ENCODE data around the gene MAN2A1. TPM values are rescaled to one million over a fixed set of nuclear protein-coding genes. Genes with fewer than 3 reads are reported as not detected.

MAN2A1 gene
- polyA plus RNA-seq, 1 donor (not counting 4 experiments of a cell fraction or from before 2014, with no cell fraction given) = 63.8 TPM

DNA sequence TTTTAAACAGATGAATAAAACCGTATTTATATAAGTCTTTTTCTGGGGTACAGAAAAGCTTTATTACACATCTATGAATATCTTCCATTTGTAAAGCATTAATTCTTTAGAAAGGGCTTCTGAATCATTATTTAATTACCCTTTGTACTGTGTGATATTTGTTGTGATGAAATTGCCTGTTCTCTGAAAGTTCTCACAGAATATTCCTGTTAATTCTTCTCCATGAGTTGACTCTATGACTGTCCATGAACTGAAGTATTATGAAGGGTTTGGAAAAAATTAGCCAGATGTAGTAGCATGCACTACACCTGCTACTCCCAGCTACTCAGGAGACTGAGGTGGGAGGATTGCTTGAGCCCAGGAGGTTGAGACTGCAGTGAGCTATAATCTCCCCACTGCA is 127.0 kb downstream of the MAN2A1 start:
- no peak overlapping the region for H3K9ac ChIP-seq (ENCODE audit: control insufficient read depth, extremely low read depth, insufficient read depth, low read length)
- dilution Hi-C loops (cut with MboI; ENCODE audit: extremely low pct_ligation_motif_present, low sequenced_read_pairs) = no loop called here
- no peaks in the 10 kb centered on the region for H3K4me1 ChIP-seq (ENCODE audit: control insufficient read depth, extremely low read depth, insufficient read depth, low read length)
- H2AFZ ChIP-seq (ENCODE audit: control insufficient read depth, low read length) = no peak overlapping the region
- TF ChIP-seq EZH2 (IDR thresholded peaks at IDR 0.05; ENCODE audit: low read length) = no peak
- TF ChIP-seq, protein P1, sequence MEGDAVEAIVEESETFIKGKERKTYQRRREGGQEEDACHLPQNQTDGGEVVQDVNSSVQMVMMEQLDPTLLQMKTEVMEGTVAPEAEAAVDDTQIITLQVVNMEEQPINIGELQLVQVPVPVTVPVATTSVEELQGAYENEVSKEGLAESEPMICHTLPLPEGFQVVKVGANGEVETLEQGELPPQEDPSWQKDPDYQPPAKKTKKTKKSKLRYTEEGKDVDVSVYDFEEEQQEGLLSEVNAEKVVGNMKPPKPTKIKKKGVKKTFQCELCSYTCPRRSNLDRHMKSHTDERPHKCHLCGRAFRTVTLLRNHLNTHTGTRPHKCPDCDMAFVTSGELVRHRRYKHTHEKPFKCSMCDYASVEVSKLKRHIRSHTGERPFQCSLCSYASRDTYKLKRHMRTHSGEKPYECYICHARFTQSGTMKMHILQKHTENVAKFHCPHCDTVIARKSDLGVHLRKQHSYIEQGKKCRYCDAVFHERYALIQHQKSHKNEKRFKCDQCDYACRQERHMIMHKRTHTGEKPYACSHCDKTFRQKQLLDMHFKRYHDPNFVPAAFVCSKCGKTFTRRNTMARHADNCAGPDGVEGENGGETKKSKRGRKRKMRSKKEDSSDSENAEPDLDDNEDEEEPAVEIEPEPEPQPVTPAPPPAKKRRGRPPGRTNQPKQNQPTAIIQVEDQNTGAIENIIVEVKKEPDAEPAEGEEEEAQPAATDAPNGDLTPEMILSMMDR (optimal IDR thresholded peaks at IDR 0.05 in 1 of 3, IDR thresholded peaks at IDR 0.05 in 1 of 3, conservative IDR thresholded peaks at IDR 0.05 in 1 of 3; ENCODE audit: extremely low read depth in 1 of 3, insufficient read depth in 2 of 3, low read length in 3 of 3) = no peak
- no peaks in the 10 kb centered on the region for H3K79me2 ChIP-seq (ENCODE audit: control insufficient read depth, insufficient read depth, low read length)
- H3K4me2 ChIP-seq (ENCODE audit: control insufficient read depth, extremely low read depth, insufficient read depth, low read depth, low read length) = no peak overlapping the region
- no peak overlapping the region for H3K27ac ChIP-seq (ENCODE audit: control insufficient read depth, insufficient read depth, low read length)
- DNase-seq (ENCODE audit: low read depth, low spot score) = no peak
- no peaks in the 10 kb centered on the region for H3K9me1 ChIP-seq (ENCODE audit: control insufficient read depth, extremely low read depth, insufficient read depth, low read length)
- H4K20me1 ChIP-seq (ENCODE audit: control insufficient read depth, extremely low read depth, insufficient read depth, low read length) = no peaks in the 10 kb centered on the region
- no peak for FAIRE-seq
- no peak overlapping the region for H3K4me3 ChIP-seq (ENCODE audit: control insufficient read depth in 2 of 3, extremely low read depth in 1 of 3, insufficient read depth in 2 of 3, low read depth in 1 of 3, low read length in 3 of 3)
- H3K36me3 ChIP-seq (ENCODE audit: control insufficient read depth in 2 of 2, extremely low read depth in 1 of 2, insufficient read depth in 2 of 2, low read length in 2 of 2) = peaks cover 0 to 3% of the 10 kb centered on the region in 2 experiments
- H3K9me3 ChIP-seq (ENCODE audit: control insufficient read depth, low read depth, low read length) = no peaks in the 10 kb centered on the region
- no peaks in the 10 kb centered on the region for H3K27me3 ChIP-seq (ENCODE audit: control insufficient read depth, extremely low read depth, insufficient read depth, low read length)

DNA sequence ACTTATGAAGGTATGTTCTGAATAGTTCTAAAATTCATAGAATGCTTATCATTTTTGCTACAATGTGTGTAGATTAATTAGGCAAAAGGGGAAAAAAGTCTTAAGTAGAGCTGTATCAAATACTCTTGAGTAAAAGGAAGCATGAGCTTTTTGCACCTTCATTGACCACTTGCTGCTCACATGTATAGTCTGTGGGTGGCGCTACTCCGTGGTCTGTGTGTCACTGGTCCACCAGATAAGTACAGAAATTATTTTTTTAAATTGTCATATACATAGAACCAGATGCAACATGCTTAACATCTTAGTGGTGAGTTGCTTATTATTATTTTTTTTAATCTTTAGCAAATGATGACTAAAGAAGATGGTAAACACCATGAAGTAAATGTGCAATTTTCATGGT is 130.2 kb downstream of the MAN2A1 start:
- Histone ChIP-seq H3K4me2 (ENCODE audit: control insufficient read depth, extremely low read depth, insufficient read depth, low read depth, low read length) (no peak overlapping the region), H3K4me3 (ENCODE audit: control insufficient read depth in 2 of 3, extremely low read depth in 1 of 3, insufficient read depth in 2 of 3, low read depth in 1 of 3, low read length in 3 of 3) (no peak overlapping the region), H4K20me1 (ENCODE audit: control insufficient read depth, extremely low read depth, insufficient read depth, low read length) (no peaks in the 10 kb centered on the region), H3K27ac (ENCODE audit: control insufficient read depth, insufficient read depth, low read length) (no peak overlapping the region), H3K79me2 (ENCODE audit: control insufficient read depth, insufficient read depth, low read length) (no peaks in the 10 kb centered on the region), H3K36me3 (ENCODE audit: control insufficient read depth in 2 of 2, extremely low read depth in 1 of 2, insufficient read depth in 2 of 2, low read length in 2 of 2) (peaks cover 0 to 3% of the 10 kb centered on the region in 2 experiments), H3K27me3 (ENCODE audit: control insufficient read depth, extremely low read depth, insufficient read depth, low read length) (no peaks in the 10 kb centered on the region), H3K9ac (ENCODE audit: control insufficient read depth, extremely low read depth, insufficient read depth, low read length) (no peak overlapping the region), H3K9me3 (ENCODE audit: control insufficient read depth, low read depth, low read length) (no peaks in the 10 kb centered on the region), H3K9me1 (ENCODE audit: control insufficient read depth, extremely low read depth, insufficient read depth, low read length) (no peaks in the 10 kb centered on the region), H3K4me1 (ENCODE audit: control insufficient read depth, extremely low read depth, insufficient read depth, low read length) (peaks cover 2% of the 10 kb centered on the region), H2AFZ (ENCODE audit: control insufficient read depth, low read length) (no peak overlapping the region)
- TF ChIP-seq EZH2 (IDR thresholded peaks at IDR 0.05; ENCODE audit: low read length) = no peak
- TF ChIP-seq, protein P1 (optimal IDR thresholded peaks at IDR 0.05 in 1 of 3, IDR thresholded peaks at IDR 0.05 in 1 of 3, conservative IDR thresholded peaks at IDR 0.05 in 1 of 3; ENCODE audit: extremely low read depth in 1 of 3, insufficient read depth in 2 of 3, low read length in 3 of 3) = peak in 1 of 3 experiments; percentile 31
- DNase-seq (ENCODE audit: low read depth, low spot score) (no peak), FAIRE-seq (no peak)
- dilution Hi-C loops (cut with MboI; ENCODE audit: extremely low pct_ligation_motif_present, low sequenced_read_pairs) = no loop called here

Data from keratinocyte (primary cell).